Naive thymus-derived CD8-positive, alpha-beta T cell (primary cell): ENCODE data around the gene KLK3. TPM values are rescaled to one million over a fixed set of nuclear protein-coding genes. Genes with fewer than 3 reads are reported as not detected.
A peak's percentile ranks its signal among the peaks of the same experiment; 100 is the strongest.
"Not testable (repeated sequence)": the region's sequence is repeated elsewhere in the genome, so short reads cannot be mapped to it uniquely, and the experiment has no call there.

Experiments
- ATAC-seq, 2 donors: fragments of 150-1000 bp; cut with Tn5 transposase in 1 of 2; sonication (Bioruptor Pico), chemical (Tn5 transposase) in 1 of 2; 1 replicate in 1 of 2; 2 replicates in 1 of 2; pipeline ENCODE4 v1.10.0; 2021; ENCODE audit warnings: mild to moderate bottlenecking in 2 of 2, moderate library complexity in 2 of 2
- POLR2A ChIA-PET: fragments of 350-600 bp; sonication (Branson Sonifier 250); formaldehyde crosslinking; loops from one replicate; lab custom pipeline; 2021; ENCODE audit warnings: antibody characterized with exemption; lab: Charles Lee
- DNase-seq, 10 donors: peaks; one replicate each; pipeline versions ENCODE4 v3.0.0 to v3.0.0-alpha.2; 2020 to 2022
- H3K27ac Mint-ChIP-seq, 10 donors: one replicate each; pipeline ENCODE4 v1.8.0; 2020 to 2022; ENCODE audit warnings: mild to moderate bottlenecking in 10 of 10, mixed read lengths in 10 of 10, moderate library complexity in 4 of 10, inconsistent platforms in 1 of 10
- H3K27me3 Mint-ChIP-seq, 5 donors: one replicate each; pipeline ENCODE4 v1.8.0; 2021 to 2022; ENCODE audit warnings: mixed read lengths in 5 of 5
- H3K36me3 Mint-ChIP-seq, 3 donors: one replicate each; pipeline ENCODE4 v1.8.0; 2020 to 2022; ENCODE audit warnings: mixed read lengths in 3 of 3, mild to moderate bottlenecking in 2 of 3, inconsistent platforms in 1 of 3
- H3K4me1 Mint-ChIP-seq, 4 donors: one replicate each; pipeline ENCODE4 v1.8.0; 2021 to 2022; ENCODE audit warnings: mixed read lengths in 4 of 4
- H3K4me3 Mint-ChIP-seq, 10 donors: one replicate each; pipeline ENCODE4 v1.8.0; 2020 to 2022; ENCODE audit warnings: mild to moderate bottlenecking in 10 of 10, mixed read lengths in 10 of 10, moderate library complexity in 6 of 10, inconsistent platforms in 1 of 10
- H3K9me3 Mint-ChIP-seq, 9 donors: one replicate each; pipeline ENCODE4 v1.8.0; 2020 to 2022; ENCODE audit warnings: mixed read lengths in 9 of 9, mild to moderate bottlenecking in 3 of 9, inconsistent platforms in 1 of 9, moderate library complexity in 1 of 9
- polyA plus RNA-seq, 3 donors: library from polyadenylated mRNA; unstranded; fragments of 300-500 nt; fragmentation: Illumina TruSeq; gene quantifications; one replicate each; pipeline ENCODE4 v1.2.3, GENCODE V29; 2021
- total RNA-seq, 8 experiments: library from RNA in 2 of 8; stranded (reverse) in 2 of 8; gene quantifications; one replicate each; pipeline ENCODE4 v1.2.3 and lab custom pipeline; 2021 to 2026

The KLK3 gene
- total RNA-seq: not detected
- polyA plus RNA-seq: not detected
- 0 reads per million in 6 experiments for total RNA-seq (lab: John Stamatoyannopoulos, UW)

- POLR2A ChIA-PET: no interaction called here
- Mint-ChIP-seq H3K27me3 (peaks cover 40 to 74% (median 63%) of the 10 kb centered on the region in 5 donors), H3K4me3 (peak within 1 kb of the TSS in 2 of 10 donors; percentile 49 to 56)
Observed at GRCh38 chr19:50854636-50855410, at the start of gene KLK3. Gene KLK3 (plus strand): TSS chr19:50854915. CDS start chr19:50854956, 41 bp downstream.

GRCh38 chr19:50808856-50809255 is 45.9 kb upstream of the KLK3 start:
- ATAC-seq (no peak), DNase-seq (no peak)
- POLR2A ChIA-PET: no interaction called here
- H3K36me3 Mint-ChIP-seq: no peaks in the 10 kb centered on the region
- H3K9me3 Mint-ChIP-seq: no peaks in the 10 kb centered on the region
- H3K4me3 Mint-ChIP-seq: no peak overlapping the region
- no peak overlapping the region for H3K27ac Mint-ChIP-seq
- H3K4me1 Mint-ChIP-seq: peaks cover 12 to 25% (median 16%) of the 10 kb centered on the region in 4 donors
- H3K27me3 Mint-ChIP-seq: peaks cover 0 to 10% (median 3%) of the 10 kb centered on the region in 5 donors

More at GRCh38 chr19:50854636-50855410, at the start of gene KLK3:
- H3K36me3 Mint-ChIP-seq: no peaks in the 10 kb centered on the region
- peaks cover 0 to 2% (median 0%) of the 10 kb centered on the region in 9 donors for H3K9me3 Mint-ChIP-seq
- H3K27ac Mint-ChIP-seq: peak within 1 kb of the TSS in 2 of 10 donors; percentile 7 to 47
- ATAC-seq (no peak), DNase-seq (no peak)
- H3K4me1 Mint-ChIP-seq: peaks cover 0 to 4% (median 0%) of the 10 kb centered on the region in 4 donors

DNA sequence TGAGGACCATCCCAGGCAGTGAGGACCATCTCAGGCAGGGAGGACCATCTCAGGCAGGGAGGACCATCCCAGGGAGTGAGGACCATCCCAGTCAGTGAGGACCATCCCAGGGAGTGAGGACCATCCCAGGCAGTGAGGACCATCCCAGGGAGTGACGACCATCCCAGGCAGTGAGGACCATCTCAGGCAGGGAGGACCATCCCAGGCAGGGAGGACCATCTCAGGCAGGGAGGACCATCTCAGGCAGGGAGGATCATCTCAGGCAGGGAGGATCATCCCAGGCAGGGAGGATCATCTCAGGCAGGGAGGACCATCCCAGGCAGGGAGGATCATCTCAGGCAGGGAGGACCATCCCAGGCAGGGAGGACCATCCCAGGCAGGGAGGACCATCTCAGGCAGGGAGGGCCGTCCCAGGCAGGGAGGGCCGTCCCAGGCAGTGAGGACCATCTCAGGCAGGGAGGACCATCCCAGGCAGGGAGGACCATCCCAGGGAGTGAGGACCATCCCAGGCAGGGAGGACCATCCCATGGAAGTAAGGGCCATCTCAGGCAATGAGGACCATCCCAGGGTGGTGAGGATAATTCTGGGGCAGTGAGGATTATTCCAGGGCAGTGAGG is 43.0 kb upstream of the KLK3 start:
- ATAC-seq, H3K4me1 Mint-ChIP-seq, DNase-seq, POLR2A ChIA-PET, H3K9me3 Mint-ChIP-seq, H3K36me3 Mint-ChIP-seq, H3K4me3 Mint-ChIP-seq: not testable (repeated sequence)
- H3K27ac Mint-ChIP-seq: peak overlapping the region in 1 of 10 donors; percentile 74
- peaks cover 12 to 27% (median 25%) of the 10 kb centered on the region in 5 donors for H3K27me3 Mint-ChIP-seq

GRCh38 chr19:50812474-50812873 is 42.2 kb upstream of the KLK3 start:
- H3K4me3 Mint-ChIP-seq: no peak overlapping the region
- H3K36me3 Mint-ChIP-seq: no peaks in the 10 kb centered on the region
- POLR2A ChIA-PET: no interaction called here
- DNase-seq (no peak), ATAC-seq (no peak)
- H3K4me1 Mint-ChIP-seq: peaks cover under 1 to 4% (median 2%) of the 10 kb centered on the region in 4 donors
- H3K27ac Mint-ChIP-seq: peak overlapping the region in 1 of 10 donors; percentile 15
- H3K9me3 Mint-ChIP-seq: no peaks in the 10 kb centered on the region
- peaks cover 12 to 34% (median 31%) of the 10 kb centered on the region in 5 donors for H3K27me3 Mint-ChIP-seq

- Mint-ChIP-seq H3K27ac (no peak overlapping the region), H3K4me3 (no peak overlapping the region), H3K9me3 (peaks cover 0 to 3% (median 0%) of the 10 kb centered on the region in 9 donors), H3K27me3 (peaks cover 24 to 58% (median 50%) of the 10 kb centered on the region in 5 donors), H3K36me3 (no peaks in the 10 kb centered on the region), H3K4me1 (peaks cover 11 to 22% (median 17%) of the 10 kb centered on the region in 4 donors)
- POLR2A ChIA-PET: no interaction called here
- ATAC-seq: no peak
- DNase-seq: no peak
Observed at GRCh38 chr19:50814883-50815282, 39.8 kb upstream of the KLK3 start.

DNA sequence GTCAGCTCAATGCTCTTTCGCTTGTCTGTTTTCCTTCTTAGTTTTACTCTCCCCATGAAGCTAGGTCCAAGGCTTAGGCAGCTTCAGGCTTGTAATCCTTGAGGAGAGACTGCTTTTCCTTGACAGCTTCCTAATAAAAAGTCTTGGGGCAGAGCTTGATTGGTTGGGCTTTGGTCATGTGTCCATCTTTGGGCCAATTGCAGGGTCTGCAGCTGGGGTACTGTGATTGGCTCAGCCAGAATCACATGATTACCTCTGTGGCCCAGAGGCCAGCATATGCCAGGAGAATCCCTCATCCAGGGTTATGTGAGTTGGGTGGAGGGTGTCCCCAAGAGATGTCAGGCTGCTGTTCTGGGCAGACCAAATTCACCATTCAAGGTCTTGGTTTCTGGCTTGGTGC is 39.3 kb upstream of the KLK3 start:
- DNase-seq (no peak), ATAC-seq (no peak)
- no peak overlapping the region for H3K4me3 Mint-ChIP-seq
- peaks cover 0 to 3% (median 0%) of the 10 kb centered on the region in 9 donors for H3K9me3 Mint-ChIP-seq
- peaks cover 15 to 27% (median 22%) of the 10 kb centered on the region in 4 donors for H3K4me1 Mint-ChIP-seq
- H3K27me3 Mint-ChIP-seq: peaks cover 29 to 64% (median 56%) of the 10 kb centered on the region in 5 donors
- no peak overlapping the region for H3K27ac Mint-ChIP-seq
- peaks cover 0 to 1% (median 0%) of the 10 kb centered on the region in 3 donors for H3K36me3 Mint-ChIP-seq
- POLR2A ChIA-PET: no interaction called here

GRCh38 chr19:50817941-50818858 is 36.5 kb upstream of the KLK3 start:
- POLR2A ChIA-PET: no interaction called here
- Mint-ChIP-seq H3K4me1 (peaks cover 21 to 38% (median 29%) of the 10 kb centered on the region in 4 donors), H3K4me3 (peak overlapping the region in 9 of 10 donors; percentile 47 to 79 (median 67)), H3K36me3 (peaks cover 0 to 4% (median 0%) of the 10 kb centered on the region in 3 donors), H3K9me3 (peaks cover 0 to 3% (median 0%) of the 10 kb centered on the region in 9 donors), H3K27me3 (peaks cover 47 to 92% (median 78%) of the 10 kb centered on the region in 5 donors), H3K27ac (peak overlapping the region in 1 of 10 donors; percentile 62)
- peak; percentile 42 to 47 for ATAC-seq
- peak in 3 of 10 donors; percentile 21 to 44 (median 21) for DNase-seq

- Mint-ChIP-seq H3K27me3 (peaks cover 47 to 97% (median 83%) of the 10 kb centered on the region in 5 donors), H3K4me1 (peaks cover 21 to 38% (median 29%) of the 10 kb centered on the region in 4 donors), H3K9me3 (peaks cover 0 to 3% (median 0%) of the 10 kb centered on the region in 9 donors), H3K4me3 (peak overlapping the region in 9 of 10 donors; percentile 47 to 79 (median 67)), H3K27ac (peak overlapping the region in 1 of 10 donors; percentile 14), H3K36me3 (peaks cover 0 to 4% (median 0%) of the 10 kb centered on the region in 3 donors)
- DNase-seq (no peak), ATAC-seq (no peak)
- POLR2A ChIA-PET: no interaction called here
Observed at GRCh38 chr19:50818859-50819472, 35.7 kb upstream of the KLK3 start.

GRCh38 chr19:50819636-50820035 is 35.1 kb upstream of the KLK3 start:
- POLR2A ChIA-PET: no interaction called here
- Mint-ChIP-seq H3K9me3 (peaks cover 0 to 3% (median 0%) of the 10 kb centered on the region in 9 donors), H3K4me3 (peak overlapping the region in 4 of 10 donors; percentile 30 to 66 (median 56)), H3K27ac (no peak overlapping the region), H3K27me3 (peaks cover 46 to 91% (median 83%) of the 10 kb centered on the region in 5 donors), H3K36me3 (peaks cover 0 to 4% (median 0%) of the 10 kb centered on the region in 3 donors), H3K4me1 (peaks cover 21 to 38% (median 29%) of the 10 kb centered on the region in 4 donors)
- ATAC-seq: no peak
- DNase-seq: peak in 1 of 10 donors; percentile 6

- H3K4me1 Mint-ChIP-seq: peaks cover 21 to 38% (median 29%) of the 10 kb centered on the region in 4 donors
- H3K4me3 Mint-ChIP-seq: peak overlapping the region in 8 of 10 donors; percentile 26 to 66 (median 46)
- DNase-seq (peak in 1 of 10 donors; percentile 44), ATAC-seq (peak in 1 of 2 donors; percentile 43)
- H3K9me3 Mint-ChIP-seq: peaks cover 0 to 3% (median 0%) of the 10 kb centered on the region in 9 donors
- H3K36me3 Mint-ChIP-seq: peaks cover 0 to 4% (median 0%) of the 10 kb centered on the region in 3 donors
- H3K27ac Mint-ChIP-seq: peak overlapping the region in 2 of 10 donors; percentile 1 to 73
- H3K27me3 Mint-ChIP-seq: peaks cover 43 to 91% (median 81%) of the 10 kb centered on the region in 5 donors
- POLR2A ChIA-PET: no interaction called here
Observed at GRCh38 chr19:50820086-50820485, 34.6 kb upstream of the KLK3 start.

DNA sequence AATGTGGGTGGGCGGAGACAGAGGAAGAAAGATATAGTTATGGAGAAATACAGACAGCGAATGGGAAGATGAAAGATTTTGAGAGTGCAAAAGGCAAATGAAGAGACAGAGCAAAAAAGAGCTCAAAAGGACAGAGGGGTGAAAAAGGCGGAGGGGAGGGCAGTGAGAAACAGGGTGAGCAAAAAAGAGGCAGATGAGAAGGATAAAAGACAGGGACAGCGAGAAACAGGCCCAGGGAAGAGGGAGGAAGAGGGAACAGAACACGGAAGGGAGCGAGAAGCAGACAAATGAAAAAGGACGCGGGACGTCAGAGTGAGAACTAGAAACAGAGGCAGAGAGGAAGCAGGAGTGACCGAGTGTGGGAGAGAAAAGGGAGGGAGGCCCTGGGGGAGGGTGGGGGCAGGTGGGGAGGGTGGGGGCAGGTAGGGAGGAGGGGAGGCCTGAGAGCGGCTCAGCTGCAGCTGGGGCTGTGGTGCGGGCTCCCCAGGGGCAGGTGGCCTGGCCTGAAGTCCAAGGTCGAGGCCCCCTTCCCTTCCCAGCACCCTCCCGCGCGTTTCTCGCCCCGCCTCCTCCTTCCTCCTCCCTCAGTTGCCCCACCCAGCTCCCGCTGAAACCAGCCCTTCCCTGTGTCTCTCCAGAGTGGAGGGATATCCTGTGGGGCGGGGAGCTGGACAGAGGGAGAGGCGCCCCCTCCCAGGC is 34.0 kb upstream of the KLK3 start:
- POLR2A ChIA-PET: no interaction called here
- Mint-ChIP-seq H3K4me1 (peaks cover 21 to 38% (median 29%) of the 10 kb centered on the region in 4 donors), H3K27me3 (peaks cover 43 to 91% (median 75%) of the 10 kb centered on the region in 5 donors), H3K27ac (peak overlapping the region in 4 of 10 donors; percentile 1 to 73 (median 20)), H3K36me3 (peaks cover 0 to 4% (median 0%) of the 10 kb centered on the region in 3 donors), H3K9me3 (peaks cover 0 to 3% (median 0%) of the 10 kb centered on the region in 9 donors), H3K4me3 (peak overlapping the region in 9 of 10 donors; percentile 3 to 65 (median 47))
- DNase-seq (peak in 1 of 10 donors; percentile 53), ATAC-seq (no peak)
